Endothelial cell (in vitro differentiated cells): ENCODE measurements around the gene PODNL1. TPM values are rescaled to one million over a fixed set of nuclear protein-coding genes. Genes with fewer than 3 reads are reported as not detected.

Experiments
- DNase-seq: peaks from one replicate; pipeline ENCODE4 v3.0.0; 2021; ENCODE audit warnings: low spot score
- H3K27ac Mint-ChIP-seq: one replicate; pipeline ENCODE4 v1.8.0; 2021; ENCODE audit warnings: mixed read lengths, inconsistent platforms; ENCODE audit not compliant: unreplicated experiment
- H3K27me3 Mint-ChIP-seq: one replicate; pipeline ENCODE4 v1.8.0; 2021; ENCODE audit warnings: mild to moderate bottlenecking, moderate library complexity, mixed read lengths, inconsistent platforms; ENCODE audit not compliant: unreplicated experiment
- H3K36me3 Mint-ChIP-seq: one replicate; pipeline ENCODE4 v1.8.0; 2021; ENCODE audit warnings: mild to moderate bottlenecking, low read depth, mixed read lengths, inconsistent platforms; ENCODE audit not compliant: unreplicated experiment
- H3K4me1 Mint-ChIP-seq: one replicate; pipeline ENCODE4 v1.8.0; 2021; ENCODE audit warnings: mild to moderate bottlenecking, mixed read lengths, inconsistent platforms; ENCODE audit not compliant: unreplicated experiment
- H3K4me3 Mint-ChIP-seq: one replicate; pipeline ENCODE4 v1.8.0; 2021; ENCODE audit warnings: mild to moderate bottlenecking, mixed read lengths, inconsistent platforms; ENCODE audit not compliant: unreplicated experiment
- H3K9me3 Mint-ChIP-seq: one replicate; pipeline ENCODE4 v1.8.0; 2021; ENCODE audit warnings: mixed read lengths, inconsistent platforms; ENCODE audit not compliant: unreplicated experiment
- CTCF ChIP-seq: fragments of 200-600 bp; sonication (generic); IDR thresholded peaks from one replicate; pipeline ENCODE4 v1.5.0; 2021; ENCODE audit warnings: antibody characterized with exemption; ENCODE audit not compliant: unreplicated experiment
- total RNA-seq: library from RNA; stranded (reverse); fragmentation: NEBNext Ultra II Directional; extraction: Animal tissue kit (Norgen Biotek cat#: 25700); gene quantifications from one replicate; pipeline ENCODE4 v1.2.1, GENCODE V29; 2021; ENCODE audit not compliant: unreplicated experiment

The PODNL1 gene
- total RNA-seq, 1 donor from 2014 or later: not detected

- no peak overlapping the region for H3K4me3 Mint-ChIP-seq
- peaks cover 31% of the 10 kb centered on the region for H3K36me3 Mint-ChIP-seq
- no peaks in the 10 kb centered on the region for H3K4me1 Mint-ChIP-seq
- no peak overlapping the region for H3K27ac Mint-ChIP-seq
- no peak for TF ChIP-seq CTCF
- peaks cover 2% of the 10 kb centered on the region for H3K27me3 Mint-ChIP-seq
- DNase-seq: no peak
- H3K9me3 Mint-ChIP-seq: no peaks in the 10 kb centered on the region
Observed at GRCh38 chr19:13920524-13920923, 17.7 kb downstream of the PODNL1 start.

GRCh38 chr19:13918726-13919411, 19.3 kb downstream of the PODNL1 start:
- Mint-ChIP-seq H3K27me3 (peaks cover 2% of the 10 kb centered on the region), H3K9me3 (no peaks in the 10 kb centered on the region), H3K4me3 (no peak overlapping the region), H3K27ac (no peak overlapping the region), H3K36me3 (peaks cover 30% of the 10 kb centered on the region), H3K4me1 (no peaks in the 10 kb centered on the region)
- no peak for DNase-seq
- TF ChIP-seq CTCF: no peak

GRCh38 chr19:13917888-13918406, 20.3 kb downstream of the PODNL1 start:
- Mint-ChIP-seq H3K4me3 (no peak overlapping the region), H3K36me3 (peaks cover 34% of the 10 kb centered on the region), H3K9me3 (no peaks in the 10 kb centered on the region), H3K27me3 (peaks cover 2% of the 10 kb centered on the region), H3K4me1 (no peaks in the 10 kb centered on the region), H3K27ac (no peak overlapping the region)
- no peak for DNase-seq
- no peak for TF ChIP-seq CTCF

GRCh38 chr19:13914777-13915176, 23.4 kb downstream of the PODNL1 start:
- no peak overlapping the region for H3K4me3 Mint-ChIP-seq

More at GRCh38 chr19:13914777-13915176, 23.4 kb downstream of the PODNL1 start:
- DNase-seq: no peak
- TF ChIP-seq CTCF: no peak
- Mint-ChIP-seq H3K27ac (no peak overlapping the region), H3K4me1 (no peaks in the 10 kb centered on the region), H3K27me3 (peaks cover 2% of the 10 kb centered on the region), H3K9me3 (no peaks in the 10 kb centered on the region), H3K36me3 (peaks cover 9% of the 10 kb centered on the region)
